K562 (cell line): ENCODE data around the gene UBR7. TPM values are rescaled to one million over a fixed set of nuclear protein-coding genes. Genes with fewer than 3 reads are reported as not detected.

Experiments used
- ATAC-seq: fragments of 200-7000 bp; cut with Tn5 transposase; 3 replicates; pipeline ENCODE4 v1.9.1; 2020; ENCODE audit warnings: moderate library complexity
- BruUV-seq: library from RNA; stranded (reverse); fragments of 400-500 nt; replicated peaks from 2 replicates; lab custom pipeline; 2021; lab: Mats Ljungman, UMichigan
- CTCF ChIA-PET: fragments of 300-600 bp; formaldehyde crosslinking; extraction: SDS; loops from one replicate; lab custom pipeline; 2021; ENCODE audit warnings: low intra/inter-chr PET ratio; lab: Yijun Ruan, JAX
- POLR2A ChIA-PET: fragments of 300-600, 350-650 bp; sonication (Branson Sonifier 250); formaldehyde crosslinking; extraction: SDS; loops from one replicate; lab custom pipeline; 2021; ENCODE audit warnings: antibody characterized with exemption, inconsistent platforms; lab: Yijun Ruan, JAX
- DNase-seq, 4 experiments: peaks; one replicate each; pipeline versions ENCODE4 v3.0.0 to v3.0.0-alpha.2; 2011 to 2018; ENCODE audit warnings: low spot score in 3 of 4, mixed read lengths in 3 of 4; ENCODE audit errors: extremely low read depth in 1 of 4
- FAIRE-seq: peaks from 2 replicates; lab custom pipeline; 2011; peaks lifted over from hg19 to GRCh38; lab: Jason Lieb, UNC
- H2AFZ ChIP-seq: 2 replicates; pipeline ENCODE4 v1.6.0; 2011; ENCODE audit warnings: low read depth, low read length, control low read depth, inconsistent platforms
- H3K27ac ChIP-seq: fragments of 200-600 bp; 3 replicates; pipeline ENCODE4 v1.8.0; 2011; ENCODE audit warnings: low read depth, mild to moderate bottlenecking, control low read depth, inconsistent platforms, low read length, moderate library complexity, mixed read lengths; ENCODE audit errors: extremely low read depth
- H3K27me3 ChIP-seq, 2 experiments: fragments of 300-600 bp in 1 of 2; 2 replicates in 1 of 2; 3 replicates in 1 of 2; pipeline versions ENCODE4 v1.6.0 to v1.8.0; 2011; ENCODE audit warnings: inconsistent platforms in 2 of 2, low read length in 2 of 2, mild to moderate bottlenecking in 1 of 2, mixed read lengths in 1 of 2, moderate library complexity in 1 of 2; ENCODE audit not compliant: control insufficient read depth in 2 of 2, insufficient read depth in 2 of 2
- H3K36me3 ChIP-seq: fragments of 300-600 bp; 3 replicates; pipeline ENCODE4 v1.8.0; 2011; ENCODE audit warnings: mild to moderate bottlenecking, low read length, inconsistent platforms; ENCODE audit not compliant: control insufficient read depth, insufficient read depth
- H3K4me1 ChIP-seq, 2 experiments: fragments of 200-600 bp in 1 of 2; replicated peaks in 1 of 2; 2 replicates in 1 of 2; 3 replicates in 1 of 2; pipeline versions ENCODE4 v1.5.1 to v1.8.0; 2011; ENCODE audit warnings: inconsistent platforms in 2 of 2, low read length in 2 of 2, mild to moderate bottlenecking in 1 of 2, mixed read lengths in 1 of 2, moderate library complexity in 1 of 2; ENCODE audit not compliant: control insufficient read depth in 2 of 2, insufficient read depth in 2 of 2
- H3K4me2 ChIP-seq: 2 replicates; pipeline ENCODE4 v1.6.1; 2011; ENCODE audit warnings: low read length, control low read depth, inconsistent platforms, mixed read lengths; ENCODE audit not compliant: insufficient read depth
- H3K4me3 ChIP-seq: fragments of 200-600 bp; sonication (generic), shearing (Covaris generic); 2 replicates; pipeline ENCODE4 v1.5.1; 2016; ENCODE audit warnings: control low read depth, inconsistent platforms
- H3K79me2 ChIP-seq: fragments of 200-600 bp; 3 replicates; pipeline ENCODE4 v1.8.0; 2011; ENCODE audit warnings: low read length, inconsistent platforms; ENCODE audit not compliant: control insufficient read depth, insufficient read depth
- H3K9ac ChIP-seq, 2 experiments: 2 replicates each; pipeline versions ENCODE4 v1.6.0 to v1.6.1; 2011; ENCODE audit warnings: low read depth in 2 of 2, low read length in 2 of 2, control low read depth in 1 of 2, inconsistent platforms in 1 of 2, mild to moderate bottlenecking in 1 of 2, mixed read lengths in 1 of 2; ENCODE audit not compliant: insufficient read depth in 1 of 2
- H3K9me1 ChIP-seq: one replicate; pipeline ENCODE4 v1.6.0; 2011; ENCODE audit warnings: inconsistent platforms, mild to moderate bottlenecking, low read length, moderate library complexity; ENCODE audit not compliant: control insufficient read depth, insufficient read depth
- H3K9me3 ChIP-seq: replicated peaks from 2 replicates; pipeline ENCODE4 v1.5.1; 2011; ENCODE audit warnings: low read depth, low read length, inconsistent platforms; ENCODE audit not compliant: control insufficient read depth, insufficient read depth
- H4K20me1 ChIP-seq: replicated peaks from 2 replicates; pipeline ENCODE4 v1.6.1; 2011; ENCODE audit warnings: low read length, inconsistent platforms, mixed read lengths; ENCODE audit not compliant: control insufficient read depth, insufficient read depth
- ARID1B ChIP-seq: fragments of 450-650 bp; IDR thresholded peaks from 2 replicates; pipeline ENCODE4 v1.6.1; 2016; ENCODE audit warnings: antibody characterized with exemption, mild to moderate bottlenecking, inconsistent platforms
- CBFA2T2 ChIP-seq: fragments of 450-650 bp; conservative IDR thresholded peaks from 2 replicates; pipeline ENCODE4 v1.6.1; 2017; ENCODE audit warnings: mild to moderate bottlenecking
- CBX3 ChIP-seq, 2 experiments: IDR thresholded peaks; 1 replicate in 1 of 2; 2 replicates in 1 of 2; pipeline ENCODE4 v1.6.1; 2012; ENCODE audit warnings: inconsistent platforms in 2 of 2, low read length in 2 of 2, borderline replicate concordance in 1 of 2, control low read depth in 1 of 2
- CEBPB ChIP-seq: fragments of 450-650 bp; IDR thresholded peaks from 2 replicates; pipeline ENCODE4 v1.6.1; 2016; ENCODE audit warnings: missing genetic modification characterization, missing compliant biosample characterization
- EP300 ChIP-seq: IDR thresholded peaks from 2 replicates; pipeline ENCODE4 v1.6.1; 2012; ENCODE audit warnings: low read length, improper control_type of control experiment
- HDAC1 ChIP-seq, 2 experiments: fragments of 450-650 bp; IDR thresholded peaks; 2 replicates each; pipeline ENCODE4 v1.6.1; 2016 to 2017; ENCODE audit warnings: inconsistent platforms in 1 of 2, mild to moderate bottlenecking in 1 of 2, moderate library complexity in 1 of 2
- KDM1A ChIP-seq, 2 experiments: fragments of 450-650 bp; IDR thresholded peaks; 2 replicates each; pipeline ENCODE4 v1.6.1; 2016; ENCODE audit warnings: mild to moderate bottlenecking in 2 of 2
- MAFF ChIP-seq: IDR thresholded peaks from 2 replicates; pipeline ENCODE4 v1.6.1; 2012; ENCODE audit warnings: low read length, improper control_type of control experiment
- MAFG ChIP-seq: fragments of 450-650 bp; conservative IDR thresholded peaks from 2 replicates; pipeline ENCODE4 v1.6.1; 2016; ENCODE audit warnings: missing genetic modification characterization, missing compliant biosample characterization
- NBN ChIP-seq: fragments of 450-650 bp; IDR thresholded peaks from 2 replicates; pipeline ENCODE4 v1.6.1; 2016; ENCODE audit warnings: low read depth, mild to moderate bottlenecking
- NCOR1 ChIP-seq: fragments of 450-650 bp; IDR thresholded peaks from 2 replicates; pipeline ENCODE4 v1.6.1; 2016; ENCODE audit warnings: mild to moderate bottlenecking, moderate library complexity
- NFE2 ChIP-seq: IDR thresholded peaks from 2 replicates; pipeline ENCODE4 v1.6.1; 2014; ENCODE audit warnings: antibody characterized with exemption, low read depth
- SMARCA4 ChIP-seq: fragments of 450-650 bp; IDR thresholded peaks from 2 replicates; pipeline ENCODE4 v1.6.1; 2016
- SRF ChIP-seq, 2 experiments: fragments of 250-450, 450-650 bp in 1 of 2; sonication (Bioruptor Pico) in 1 of 2; sonication (generic) in 1 of 2; formaldehyde crosslinking; IDR thresholded peaks; 2 replicates each; pipeline versions ENCODE4 v1.5.0 to v1.5.1; 2020 to 2022; ENCODE audit warnings: mild to moderate bottlenecking in 1 of 2, missing genetic modification reagents in 1 of 2
- TCF3 ChIP-seq: sonication (generic); formaldehyde crosslinking; IDR thresholded peaks from 2 replicates; pipeline ENCODE4 v1.4.0; 2020; ENCODE audit warnings: mild to moderate bottlenecking, missing genetic modification reagents
- TEAD4 ChIP-seq, 2 experiments: sonication (generic) in 1 of 2; formaldehyde crosslinking in 1 of 2; IDR thresholded peaks; 2 replicates each; pipeline versions ENCODE4 v1.6.1 to v1.8.0; 2012 to 2022; ENCODE audit warnings: borderline replicate concordance in 1 of 2, inconsistent platforms in 1 of 2, low read length in 1 of 2, mild to moderate bottlenecking in 1 of 2, missing genetic modification reagents in 1 of 2
- ZEB2 ChIP-seq: fragments of 450-650 bp; IDR thresholded peaks from 2 replicates; pipeline ENCODE4 v1.6.1; 2016
- ZNF316 ChIP-seq: fragments of 450-650 bp; IDR thresholded peaks from 2 replicates; pipeline ENCODE4 v1.6.1; 2016
- WGBS: fragments of 100-300 bp; shearing (Covaris generic); methylation state at CpG from one replicate; pipeline ENCODE4 v1.1.6; 2016; ENCODE audit warnings: low coverage, mixed read lengths; ENCODE audit not compliant: insufficient coverage; ENCODE audit errors: missing lambda C conversion rate; 5-methylcytosine and 5-hydroxymethylcytosine counted together
- in situ Hi-C: fragments of 300-500 bp; cut with MboI; formaldehyde crosslinking; loops from 4 replicates; pipeline ENCODE4 v1.15.0; 2018; ENCODE audit warnings: inconsistent platforms, mixed read lengths
- intact Hi-C: fragments of 100-400 bp; cut with micrococcal nuclease; formaldehyde crosslinking; loops from 2 replicates; pipeline ENCODE4 v1.14.2; 2022
- polyA plus RNA-seq, 8 experiments: library from polyadenylated mRNA; depleted of rRNA in 4 of 8; stranded (reverse) in 5 of 8; unstranded in 3 of 8; fragments of >200 nt; fragmentation: Nextera tagmentation in 2 of 8; fragmentation: Illumina TruSeq in 1 of 8; extraction: Ambion mirVana in 2 of 8; extraction: Trizol in 1 of 8; gene quantifications; 2 replicates each; pipeline versions ENCODE4 v1.2.1 to v1.2.3, GENCODE V29; 2011 to 2014; ENCODE audit warnings: inconsistent platforms in 1 of 8, missing spikeins in 1 of 8
- total RNA-seq, 7 experiments: library from RNA; depleted of rRNA in 6 of 7; stranded (reverse); fragments of >200 nt in 6 of 7; fragmentation: Illumina TruSeq in 2 of 7; extraction: Trizol in 2 of 7; gene quantifications; 2 replicates each; pipeline versions ENCODE4 v1.2.1 to v1.2.3, GENCODE V29; 2011 to 2021; ENCODE audit warnings: low replicate concordance in 1 of 7
- TF ChIP-seq, protein P1 (sequence below): fragments of 250-450 bp; sonication (Bioruptor Pico); IDR thresholded peaks from 2 replicates; pipeline ENCODE4 v1.4.0; 2020; ENCODE audit warnings: borderline replicate concordance
- TF ChIP-seq, protein P2 (sequence below): sonication (generic); formaldehyde crosslinking; IDR thresholded peaks from 2 replicates; pipeline ENCODE4 v1.8.1; 2022; ENCODE audit warnings: missing genetic modification reagents
- TF ChIP-seq, protein P3 (sequence below): sonication (generic); IDR thresholded peaks from 2 replicates; pipeline ENCODE4 v1.6.1; 2016

Gene UBR7
- total and polyA plus RNA-seq, 9 of the 15 experiments (the other 6 are each of a cell fraction or from before 2014, with no cell fraction given), result 12.5 to 63.0 (median 34.4) TPM

DNA sequence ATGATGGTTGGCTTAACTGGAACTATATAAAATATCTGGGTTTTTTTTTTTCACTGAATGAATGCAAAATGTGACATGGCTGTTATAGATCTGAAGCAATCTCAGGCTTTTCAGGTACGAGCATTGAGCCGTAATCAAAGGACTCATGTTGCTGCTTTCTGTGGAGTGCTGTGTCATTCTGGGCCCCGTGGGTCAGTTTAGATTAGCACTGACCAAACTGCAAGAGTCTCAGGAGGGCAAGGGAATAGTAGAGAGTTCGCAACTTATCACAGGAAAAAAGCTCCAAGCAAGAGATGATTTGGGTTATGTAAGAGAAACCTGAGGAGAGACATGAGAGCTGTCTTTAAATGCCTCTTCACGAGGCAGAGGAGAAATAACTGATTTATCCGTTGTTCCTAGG lies 59.1 kb downstream of the UBR7 start:
- WGBS, result 2% methylated on average over 6 of the region's 6 CpGs
- Histone ChIP-seq H3K79me2 (no peaks in the 10 kb centered on the region; the same call in 2 of the 3 replicates), H3K36me3 (peaks cover 16% of the 10 kb centered on the region; the same call in 2 of the 3 replicates), H3K27ac (peak overlapping the region; percentile 23; the same call in 1 of the 3 replicates), H3K9ac (no peak overlapping the region), H3K4me1 (peaks cover 3 to 18% of the 10 kb centered on the region in 2 experiments; a peak in 4 of 5 replicates), H3K4me3 (no peak overlapping the region), H3K27me3 (no peaks in the 10 kb centered on the region), H3K9me3 (no peaks in the 10 kb centered on the region), H3K9me1 (no peaks in the 10 kb centered on the region), H2AFZ (no peak overlapping the region), H4K20me1 (peaks cover 24% of the 10 kb centered on the region), H3K4me2 (no peak overlapping the region; the same call in 1 of the 2 replicates)
- no TSS peak for BruUV-seq
- intact Hi-C loops, result loop anchor here (5.0 kb wide), 1 partner anchor 66 kb away; the partner anchor contains the start of gene BTBD7
- CTCF ChIA-PET, result no interaction called here
- DNase-seq, result peak in 2 of 4 experiments; percentile 40 to 72
- POLR2A ChIA-PET, result interaction anchor here (0.6 to 0.9 kb wide), 2 partner anchors 16 to 535 kb away, joined by 3 to 4 read pairs; no protein-coding TSS in a partner anchor
- peak; percentile 87 for FAIRE-seq
- in situ Hi-C loops, result no loop called here
- ATAC-seq, result peak; percentile 96
- TF ChIP-seq KDM1A (IDR thresholded peaks at IDR 0.05), result peak; percentile 76 to 87
- TF ChIP-seq NCOR1, result no peak
- TF ChIP-seq ARID1B, result peak; percentile 64
- TF ChIP-seq, protein P1, sequence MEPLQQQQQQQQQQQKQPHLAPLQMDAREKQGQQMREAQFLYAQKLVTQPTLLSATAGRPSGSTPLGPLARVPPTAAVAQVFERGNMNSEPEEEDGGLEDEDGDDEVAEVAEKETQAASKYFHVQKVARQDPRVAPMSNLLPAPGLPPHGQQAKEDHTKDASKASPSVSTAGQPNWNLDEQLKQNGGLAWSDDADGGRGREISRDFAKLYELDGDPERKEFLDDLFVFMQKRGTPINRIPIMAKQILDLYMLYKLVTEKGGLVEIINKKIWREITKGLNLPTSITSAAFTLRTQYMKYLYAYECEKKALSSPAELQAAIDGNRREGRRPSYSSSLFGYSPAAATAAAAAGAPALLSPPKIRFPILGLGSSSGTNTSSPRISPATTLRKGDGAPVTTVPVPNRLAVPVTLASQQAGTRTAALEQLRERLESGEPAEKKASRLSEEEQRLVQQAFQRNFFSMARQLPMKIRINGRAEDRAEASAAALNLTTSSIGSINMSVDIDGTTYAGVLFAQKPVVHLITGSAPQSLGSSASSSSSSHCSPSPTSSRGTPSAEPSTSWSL (CRISPR knock-in tag), result no peak
- 0 out of 2 replicates have a peak, but pooled peaks have one; percentile 44 for TF ChIP-seq NBN
- peak; percentile 20; the same call in 1 of the 2 replicates for TF ChIP-seq TEAD4 (IDR thresholded peaks at IDR 0.05; ENCODE audit: low read length)
- TF ChIP-seq TEAD4 (CRISPR knock-in tag; IDR thresholded peaks at IDR 0.05; ENCODE audit: borderline replicate concordance), result no peak
- no peak for TF ChIP-seq SRF (CRISPR knock-in tag; IDR thresholded peaks at IDR 0.05)
- TF ChIP-seq HDAC1 (IDR thresholded peaks at IDR 0.05), result peak in 1 of 2 experiments; percentile 68; a peak in 1 of 4 replicates
- TF ChIP-seq CBFA2T2, result peak; percentile 57
- TF ChIP-seq, protein P2, sequence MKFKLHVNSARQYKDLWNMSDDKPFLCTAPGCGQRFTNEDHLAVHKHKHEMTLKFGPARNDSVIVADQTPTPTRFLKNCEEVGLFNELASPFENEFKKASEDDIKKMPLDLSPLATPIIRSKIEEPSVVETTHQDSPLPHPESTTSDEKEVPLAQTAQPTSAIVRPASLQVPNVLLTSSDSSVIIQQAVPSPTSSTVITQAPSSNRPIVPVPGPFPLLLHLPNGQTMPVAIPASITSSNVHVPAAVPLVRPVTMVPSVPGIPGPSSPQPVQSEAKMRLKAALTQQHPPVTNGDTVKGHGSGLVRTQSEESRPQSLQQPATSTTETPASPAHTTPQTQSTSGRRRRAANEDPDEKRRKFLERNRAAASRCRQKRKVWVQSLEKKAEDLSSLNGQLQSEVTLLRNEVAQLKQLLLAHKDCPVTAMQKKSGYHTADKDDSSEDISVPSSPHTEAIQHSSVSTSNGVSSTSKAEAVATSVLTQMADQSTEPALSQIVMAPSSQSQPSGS (CRISPR knock-in tag), result no peak
- TF ChIP-seq ZNF316, result peak; percentile 79
- 0 out of 2 replicates have a peak, but pooled peaks have one; percentile 14 for TF ChIP-seq CEBPB
- TF ChIP-seq MAFF, result peak; percentile 67; the same call in 1 of the 2 replicates
- peak; percentile 92 for TF ChIP-seq NFE2
- TF ChIP-seq ZEB2, result 0 out of 2 replicates have a peak, but pooled peaks have one; percentile 26
- peak; percentile 73 for TF ChIP-seq MAFG (tag)
- TF ChIP-seq EP300, result peak; percentile 64
- no peak for TF ChIP-seq CBX3 (IDR thresholded peaks at IDR 0.05; ENCODE audit: borderline replicate concordance in 1 of 2, low read length in 2 of 2)
- peak; percentile 44; the same call in 1 of the 2 replicates for TF ChIP-seq TCF3
- TF ChIP-seq SMARCA4, result peak; percentile 39; the same call in 1 of the 2 replicates
- TF ChIP-seq, protein P3, sequence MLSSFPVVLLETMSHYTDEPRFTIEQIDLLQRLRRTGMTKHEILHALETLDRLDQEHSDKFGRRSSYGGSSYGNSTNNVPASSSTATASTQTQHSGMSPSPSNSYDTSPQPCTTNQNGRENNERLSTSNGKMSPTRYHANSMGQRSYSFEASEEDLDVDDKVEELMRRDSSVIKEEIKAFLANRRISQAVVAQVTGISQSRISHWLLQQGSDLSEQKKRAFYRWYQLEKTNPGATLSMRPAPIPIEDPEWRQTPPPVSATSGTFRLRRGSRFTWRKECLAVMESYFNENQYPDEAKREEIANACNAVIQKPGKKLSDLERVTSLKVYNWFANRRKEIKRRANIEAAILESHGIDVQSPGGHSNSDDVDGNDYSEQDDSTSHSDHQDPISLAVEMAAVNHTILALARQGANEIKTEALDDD, result peak; percentile 57; the same call in 1 of the 2 replicates
